ENCODE data around the gene FCSK.

- TF ChIP-seq CTCF (conservative IDR thresholded peaks at IDR 0.05; ENCODE audit: low read depth, low read length) (no peak), EZH2 (IDR thresholded peaks at IDR 0.05; ENCODE audit: borderline replicate concordance, low read depth, low read length, poor library complexity, severe bottlenecking) (no peak)
Measured at GRCh38 chr16:70475054-70475871, 20.9 kb downstream of the FCSK start.

All from A673 (cell line).